Stimulated activated naive CD8-positive, alpha-beta T cell treated with anti-CD3 and anti-CD28 coated beads, Interleukin-15, amount 100 ng/mL, for 72 hours (primary cell): ENCODE measurements around the gene HEYL.

Experiments
- ATAC-seq: fragments of 150-1000 bp; cut with Tn5 transposase; 2 replicates; pipeline ENCODE4 v1.10.0; 2021; ENCODE audit warnings: mild to moderate bottlenecking, moderate library complexity
- DNase-seq, 2 donors: peaks; one replicate each; pipeline ENCODE4 v3.0.0; 2021 to 2022
- H3K27ac Mint-ChIP-seq, 2 donors: one replicate each; pipeline ENCODE4 v1.8.0; 2022; ENCODE audit warnings: mild to moderate bottlenecking in 2 of 2, mixed read lengths in 2 of 2, moderate library complexity in 2 of 2
- H3K27me3 Mint-ChIP-seq: one replicate; pipeline ENCODE4 v1.8.0; 2022; ENCODE audit warnings: mixed read lengths
- H3K4me1 Mint-ChIP-seq: one replicate; pipeline ENCODE4 v1.8.0; 2022; ENCODE audit warnings: mild to moderate bottlenecking, mixed read lengths
- H3K4me3 Mint-ChIP-seq, 2 donors: one replicate each; pipeline ENCODE4 v1.8.0; 2022; ENCODE audit warnings: mild to moderate bottlenecking in 2 of 2, mixed read lengths in 2 of 2, moderate library complexity in 1 of 2
- H3K9me3 Mint-ChIP-seq, 2 donors: one replicate each; pipeline ENCODE4 v1.8.0; 2022; ENCODE audit warnings: mixed read lengths in 2 of 2

The HEYL gene

DNA sequence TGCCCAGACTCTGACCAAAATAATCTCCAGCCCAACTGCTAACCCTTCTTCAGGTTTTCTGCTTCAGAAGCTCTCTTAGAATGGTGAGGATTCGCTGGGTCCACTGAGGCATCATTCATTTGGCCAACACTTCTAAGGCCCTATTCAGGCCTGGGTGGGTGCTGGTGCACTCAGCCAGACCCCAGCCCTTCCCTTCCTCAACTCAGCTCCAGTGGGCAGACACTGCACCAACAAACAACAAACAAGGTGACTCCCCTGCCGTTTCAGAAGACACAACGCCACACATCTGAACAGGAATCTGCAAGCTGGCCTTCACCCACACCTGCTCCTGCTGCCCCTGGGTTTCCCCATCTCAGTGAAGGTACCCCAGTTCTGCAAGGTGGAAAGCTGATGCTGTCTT lies 6.0 kb downstream of the HEYL start:
- Mint-ChIP-seq H3K4me3 (no peak overlapping the region), H3K27ac (no peak overlapping the region), H3K27me3 (peaks cover 72% of the 10 kb centered on the region), H3K4me1 (peaks cover 13% of the 10 kb centered on the region), H3K9me3 (no peaks in the 10 kb centered on the region)
- no peak for DNase-seq
- ATAC-seq = no peak

DNA sequence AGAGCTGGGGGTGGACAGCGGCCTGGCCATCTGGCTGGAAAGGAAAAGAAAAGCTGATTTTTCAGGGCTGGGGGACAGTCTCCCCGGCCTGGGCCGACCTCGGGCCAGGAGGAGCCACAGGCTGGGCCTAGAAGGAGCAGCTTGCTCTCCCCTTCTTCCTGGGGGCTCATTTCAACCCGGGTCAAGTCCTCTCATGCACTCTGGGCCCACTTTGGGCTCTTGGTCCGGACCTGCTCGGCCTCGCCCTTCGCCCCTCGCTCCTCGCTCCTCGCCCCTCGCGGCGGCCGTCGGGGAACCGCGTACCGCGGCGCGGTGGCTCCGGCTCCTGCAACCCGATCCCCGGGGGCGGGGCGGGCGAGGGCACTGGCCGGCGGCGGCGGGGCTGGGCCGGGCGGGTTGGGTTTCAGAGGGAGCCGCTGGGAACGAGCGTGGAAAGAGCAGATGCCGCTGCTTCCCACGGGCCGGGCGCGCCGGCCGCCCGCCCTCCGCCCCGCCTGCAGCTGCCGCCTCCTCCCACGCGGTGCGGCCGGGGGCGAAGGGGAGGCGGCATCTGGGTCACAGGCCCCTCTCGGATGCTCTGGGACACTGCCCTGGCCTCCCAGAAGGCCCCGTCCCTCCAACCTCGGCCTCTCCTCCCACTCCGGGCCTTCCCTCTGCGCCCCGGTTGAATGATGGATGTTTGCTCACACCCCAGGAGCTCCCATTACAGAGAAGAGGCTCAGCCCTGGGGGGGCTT lies 6.6 kb downstream of the HEYL start:
- H3K27me3 Mint-ChIP-seq = peaks cover 66% of the 10 kb centered on the region
- H3K27ac Mint-ChIP-seq = no peak overlapping the region
- DNase-seq = no peak
- H3K4me3 Mint-ChIP-seq = no peak overlapping the region
- peaks cover 13% of the 10 kb centered on the region for H3K4me1 Mint-ChIP-seq
- ATAC-seq = peak; percentile 35
- no peaks in the 10 kb centered on the region for H3K9me3 Mint-ChIP-seq

DNA sequence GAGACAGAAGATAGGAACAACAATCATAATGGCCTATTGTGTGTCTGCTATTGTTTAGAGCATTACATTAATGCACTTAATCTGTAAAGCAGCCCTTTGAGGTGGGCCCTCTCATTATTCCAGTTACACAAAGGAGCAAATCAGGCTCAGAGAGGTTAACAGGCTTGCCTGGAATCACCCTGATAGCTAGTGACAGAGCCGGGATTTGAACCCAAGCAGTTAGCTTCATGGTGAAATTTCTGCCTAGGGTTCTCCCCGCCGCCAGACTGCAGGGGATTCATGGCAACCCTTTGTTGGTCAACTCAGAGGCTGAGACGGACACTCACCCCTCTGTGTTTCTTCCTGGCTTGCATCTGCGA lies 7.1 kb downstream of the HEYL start:
- DNase-seq (no peak), ATAC-seq (no peak)
- Mint-ChIP-seq H3K27me3 (peaks cover 60% of the 10 kb centered on the region), H3K4me3 (no peak overlapping the region), H3K4me1 (peaks cover 13% of the 10 kb centered on the region), H3K9me3 (no peaks in the 10 kb centered on the region), H3K27ac (no peak overlapping the region)

DNA sequence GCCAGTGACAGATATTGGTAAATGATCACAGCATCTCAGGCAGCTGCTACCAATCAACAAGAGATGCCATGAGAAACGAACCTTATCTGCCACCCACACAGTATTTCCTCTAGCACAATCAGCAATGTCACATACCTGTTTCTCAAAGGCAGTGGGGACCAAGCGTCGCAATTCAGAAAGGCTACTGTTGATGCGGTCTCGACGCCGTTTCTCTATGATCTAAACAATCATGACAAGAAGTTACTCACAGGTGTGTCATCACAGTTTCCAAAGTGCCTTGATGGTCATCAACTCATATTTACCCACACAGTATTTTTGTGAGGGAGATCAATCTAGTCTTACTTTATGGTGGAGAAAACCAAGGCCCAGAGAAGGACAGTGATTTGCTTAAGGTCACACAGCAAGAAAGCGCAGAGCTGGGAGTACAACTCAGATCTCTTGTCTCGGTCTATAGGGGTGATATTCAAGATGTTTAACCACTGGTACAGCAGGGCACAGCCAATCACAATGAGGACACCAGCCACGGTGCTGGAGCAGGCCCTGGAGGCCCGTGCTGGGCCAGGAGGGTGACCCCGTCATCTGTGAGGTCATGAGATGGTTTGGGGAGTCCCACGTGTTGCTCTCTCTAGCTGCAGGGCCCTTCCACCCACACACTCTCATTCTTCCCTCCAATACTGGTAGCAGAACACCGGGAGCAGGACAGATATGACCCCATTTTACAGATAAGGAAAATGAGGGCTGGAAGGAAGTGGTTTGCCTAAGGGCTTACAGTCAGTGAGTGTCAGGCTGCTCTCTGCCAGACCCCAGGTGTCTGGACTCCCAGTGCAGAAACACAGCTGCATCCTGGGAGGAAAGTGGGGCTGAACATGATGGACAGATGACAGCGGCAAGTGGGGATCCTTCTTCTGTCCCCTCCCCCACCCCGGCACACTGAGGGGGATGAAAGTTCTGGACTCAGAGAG lies 7.8 kb downstream of the HEYL start:
- Mint-ChIP-seq H3K9me3 (no peaks in the 10 kb centered on the region), H3K27ac (peak overlapping the region in 1 of 2 donors; percentile 48), H3K27me3 (peaks cover 54% of the 10 kb centered on the region), H3K4me1 (peaks cover 13% of the 10 kb centered on the region), H3K4me3 (no peak overlapping the region)
- DNase-seq (no peak), ATAC-seq (peak; percentile 41)

DNA sequence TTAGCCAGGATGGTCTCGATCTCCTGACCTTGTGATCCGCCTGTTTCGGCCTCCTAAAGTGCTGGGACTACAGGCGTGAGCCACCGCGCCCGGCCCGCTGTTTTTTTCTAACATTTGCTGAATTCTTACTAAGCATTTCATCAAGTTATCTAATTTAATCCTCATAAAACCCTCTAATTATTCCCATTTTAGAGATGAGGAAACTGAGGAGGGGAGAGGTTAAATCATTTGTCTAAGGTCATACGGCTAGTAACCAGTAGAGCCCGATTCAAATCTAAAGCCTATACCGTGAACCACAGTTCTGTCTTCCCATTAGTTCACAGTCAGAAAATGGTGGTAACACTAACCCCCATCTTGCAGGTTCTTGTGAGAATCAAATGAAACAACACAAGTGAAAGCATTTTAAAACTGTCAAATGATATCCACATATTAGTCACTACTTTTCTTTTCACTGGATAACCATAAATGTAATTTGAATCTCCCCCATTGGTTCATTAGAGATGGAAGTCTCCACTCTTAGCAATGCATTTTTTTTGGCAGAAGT lies 10.6 kb downstream of the HEYL start:
- Mint-ChIP-seq H3K27ac (no peak overlapping the region), H3K9me3 (no peaks in the 10 kb centered on the region), H3K4me1 (peaks cover 13% of the 10 kb centered on the region), H3K27me3 (peaks cover 46% of the 10 kb centered on the region), H3K4me3 (no peak overlapping the region)
- DNase-seq (no peak), ATAC-seq (peak; percentile 47)

DNA sequence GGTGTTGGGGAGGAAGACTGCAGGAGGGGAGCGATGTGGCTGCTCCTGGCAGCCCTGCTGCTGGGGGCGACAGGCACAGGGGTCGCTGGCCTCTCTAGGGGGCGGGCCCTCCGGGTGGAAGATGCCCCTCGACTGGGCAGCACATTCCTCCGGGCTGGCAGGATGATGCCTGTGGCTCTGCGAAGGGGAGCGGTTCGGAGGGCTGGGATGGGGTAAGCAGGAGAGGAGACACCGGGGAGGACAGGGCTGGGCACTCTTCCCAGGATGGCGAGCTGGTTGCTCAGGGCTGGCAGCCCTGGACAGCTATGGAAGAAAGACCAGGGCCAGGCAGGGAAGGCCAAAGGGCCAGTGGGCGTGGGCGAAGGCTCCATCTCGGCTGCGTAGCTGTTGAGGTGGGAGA lies 12.8 kb downstream of the HEYL start:
- no peak for ATAC-seq
- DNase-seq = no peak
- Mint-ChIP-seq H3K27me3 (peaks cover 48% of the 10 kb centered on the region), H3K9me3 (no peaks in the 10 kb centered on the region), H3K4me3 (no peak overlapping the region), H3K27ac (no peak overlapping the region), H3K4me1 (peaks cover 8% of the 10 kb centered on the region)

DNA sequence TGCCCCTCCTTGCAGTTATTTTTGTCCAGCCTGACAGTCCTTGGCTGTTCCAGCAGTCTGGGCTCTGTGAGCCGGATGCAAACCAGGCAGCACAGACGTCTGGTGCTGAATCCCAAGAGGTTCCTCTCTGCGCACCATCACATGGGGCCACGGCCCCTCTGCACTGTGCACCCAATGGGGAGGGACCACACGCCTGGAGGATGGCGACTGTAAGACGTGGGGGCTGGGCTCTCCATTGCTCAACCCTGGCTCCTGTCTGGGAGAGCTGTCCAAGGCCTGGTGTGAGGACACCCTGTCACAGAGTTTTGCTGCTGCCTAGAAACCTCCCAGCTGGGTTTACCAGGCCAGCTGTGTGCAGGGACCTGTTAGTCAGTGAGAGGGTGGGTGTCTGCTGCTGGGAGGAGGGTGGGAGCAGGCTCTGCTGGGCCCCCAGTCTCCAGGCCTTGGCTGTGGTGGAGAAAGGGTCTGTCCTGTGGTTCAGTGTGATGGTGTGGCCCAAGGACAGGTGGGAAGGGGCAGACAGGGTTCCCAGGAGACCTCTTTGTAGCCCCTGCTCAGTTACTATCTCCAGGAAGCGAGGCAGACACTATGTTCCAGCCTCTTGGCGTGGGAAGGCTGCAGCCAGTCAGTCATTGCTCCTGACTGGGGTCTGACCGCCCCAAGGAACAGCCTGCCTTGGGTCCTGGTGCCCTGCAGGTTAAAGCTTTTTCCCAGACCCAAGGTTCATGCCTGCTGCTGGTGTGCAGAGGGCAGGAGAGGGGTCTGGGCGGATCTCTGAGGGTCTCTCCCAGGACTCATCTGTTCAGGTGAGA lies 13.8 kb downstream of the HEYL start:
- Mint-ChIP-seq H3K27me3 (peaks cover 41% of the 10 kb centered on the region), H3K4me3 (no peak overlapping the region), H3K27ac (no peak overlapping the region), H3K4me1 (no peaks in the 10 kb centered on the region), H3K9me3 (no peaks in the 10 kb centered on the region)
- DNase-seq (no peak), ATAC-seq (no peak)

DNA sequence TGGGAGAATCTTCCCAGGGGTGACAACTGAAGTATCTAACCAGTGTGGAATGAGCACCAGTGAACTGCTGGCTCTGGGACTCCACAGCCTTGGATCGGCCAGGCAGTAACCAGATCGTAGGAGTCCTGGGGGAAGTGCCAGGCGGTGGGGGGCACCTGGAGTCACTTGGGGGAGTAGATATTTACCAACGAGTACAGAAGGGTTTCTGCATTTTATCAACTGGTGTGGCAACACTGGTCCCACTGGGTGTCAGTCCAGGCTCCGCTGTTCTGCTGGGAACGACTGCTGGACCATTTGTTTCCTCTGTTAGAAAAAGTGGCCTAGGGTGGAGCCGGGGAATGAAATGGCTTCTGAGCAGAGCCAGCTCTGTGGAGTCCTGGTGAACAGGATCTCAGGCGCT lies 14.4 kb downstream of the HEYL start:
- no peaks in the 10 kb centered on the region for H3K9me3 Mint-ChIP-seq
- ATAC-seq (no peak), DNase-seq (no peak)
- H3K4me1 Mint-ChIP-seq = no peaks in the 10 kb centered on the region
- H3K27ac Mint-ChIP-seq = no peak overlapping the region
- no peak overlapping the region for H3K4me3 Mint-ChIP-seq
- peaks cover 34% of the 10 kb centered on the region for H3K27me3 Mint-ChIP-seq

DNA sequence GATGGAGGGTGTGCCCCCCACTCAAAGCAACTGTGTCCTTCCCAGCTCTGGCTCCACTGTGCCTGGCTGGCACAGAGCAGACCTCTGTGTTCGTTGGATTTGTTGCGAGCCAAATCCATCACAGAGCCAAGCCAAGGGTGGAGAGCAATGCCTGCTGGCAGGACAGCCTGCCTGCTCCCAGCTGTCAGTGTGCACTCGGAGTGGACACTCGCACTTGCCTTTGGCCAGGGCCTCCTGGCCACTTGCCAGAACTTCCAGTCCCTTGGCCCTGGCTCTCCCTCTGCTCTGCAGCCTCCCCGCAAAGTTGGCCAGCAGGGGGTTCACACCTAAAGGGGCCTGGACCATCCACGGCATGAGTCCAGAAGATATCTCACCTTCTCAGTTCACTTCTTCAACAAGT lies 16.4 kb downstream of the HEYL start:
- H3K4me1 Mint-ChIP-seq = no peaks in the 10 kb centered on the region
- no peak overlapping the region for H3K27ac Mint-ChIP-seq
- H3K27me3 Mint-ChIP-seq = peaks cover 29% of the 10 kb centered on the region
- ATAC-seq = no peak
- H3K4me3 Mint-ChIP-seq = no peak overlapping the region
- H3K9me3 Mint-ChIP-seq = no peaks in the 10 kb centered on the region
- no peak for DNase-seq

DNA sequence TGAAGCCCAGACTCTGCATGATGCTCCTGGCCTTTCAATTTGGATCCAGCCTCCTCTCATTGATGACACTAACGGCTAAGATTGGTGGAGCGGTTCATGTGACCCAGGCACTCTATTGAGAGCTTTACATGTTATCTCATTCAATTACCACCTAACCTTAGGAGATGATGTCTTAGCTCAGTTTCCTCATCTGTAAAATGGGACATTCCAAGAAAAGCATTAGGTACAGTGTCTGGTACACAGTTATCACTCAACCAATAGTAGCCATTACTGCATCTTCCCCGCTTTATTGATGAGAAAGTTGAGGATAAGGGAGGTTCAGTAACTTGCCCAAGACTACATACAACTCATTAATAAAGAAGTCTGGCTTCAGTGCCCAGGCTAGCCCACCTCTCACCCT lies 17.0 kb downstream of the HEYL start:
- DNase-seq (no peak), ATAC-seq (no peak)
- Mint-ChIP-seq H3K4me3 (no peak overlapping the region), H3K9me3 (no peaks in the 10 kb centered on the region), H3K4me1 (no peaks in the 10 kb centered on the region), H3K27me3 (peaks cover 34% of the 10 kb centered on the region), H3K27ac (no peak overlapping the region)

DNA sequence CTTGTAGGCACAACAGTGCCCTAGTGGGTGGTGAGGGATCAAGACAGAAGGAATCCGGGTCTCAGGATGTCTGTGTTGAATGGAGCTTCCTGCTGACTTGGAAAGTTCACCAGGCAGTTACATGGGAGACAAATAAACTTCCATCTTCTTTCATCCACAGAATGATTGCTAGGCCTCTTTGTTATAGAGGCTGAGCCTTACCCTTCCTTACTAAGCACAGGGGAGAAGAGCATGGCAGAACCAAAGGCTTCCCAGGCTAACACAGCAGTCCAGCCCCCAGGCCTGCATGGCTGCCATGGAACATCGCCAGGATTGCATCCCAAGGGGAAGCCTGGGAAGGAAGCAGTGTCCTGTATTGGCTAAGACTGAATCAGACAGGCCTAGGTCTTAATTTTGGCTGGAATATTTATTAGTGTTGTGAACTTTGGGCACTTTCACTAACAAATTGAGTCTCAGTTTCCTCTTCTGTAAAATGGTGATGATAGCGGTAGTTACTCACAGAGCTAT lies 18.7 kb downstream of the HEYL start:
- Mint-ChIP-seq H3K4me1 (no peaks in the 10 kb centered on the region), H3K27ac (no peak overlapping the region), H3K9me3 (no peaks in the 10 kb centered on the region), H3K4me3 (no peak overlapping the region), H3K27me3 (peaks cover 36% of the 10 kb centered on the region)
- ATAC-seq (no peak), DNase-seq (no peak)

DNA sequence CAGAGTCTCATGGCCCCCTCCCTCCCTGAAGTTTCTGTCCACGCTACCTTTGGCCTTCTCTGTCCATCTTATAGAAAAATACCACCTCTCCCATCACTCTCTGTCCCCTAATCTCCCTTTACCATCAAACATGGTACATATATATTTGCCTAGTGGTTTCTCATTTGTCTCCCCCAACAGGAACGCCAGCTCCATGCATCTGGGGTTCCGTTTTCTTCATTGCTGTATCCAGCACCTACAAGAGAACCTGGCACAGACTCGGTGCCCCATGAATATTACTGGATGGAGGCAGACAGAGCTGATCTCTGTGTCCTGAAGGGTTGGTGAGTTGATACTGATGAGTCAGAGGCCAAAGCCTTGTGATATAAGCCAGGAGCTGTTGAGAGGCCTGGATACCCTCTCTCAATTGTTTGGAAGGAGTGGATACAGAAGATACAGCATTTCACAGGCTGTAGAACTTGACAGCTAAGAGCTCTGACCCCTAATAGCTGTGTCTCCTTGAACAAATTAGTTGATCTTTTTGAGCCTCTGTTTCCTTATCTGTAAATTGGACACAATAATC lies 21.9 kb downstream of the HEYL start:
- H3K4me1 Mint-ChIP-seq = no peaks in the 10 kb centered on the region
- H3K4me3 Mint-ChIP-seq = no peak overlapping the region
- H3K27me3 Mint-ChIP-seq = peaks cover 15% of the 10 kb centered on the region
- DNase-seq (no peak), ATAC-seq (no peak)
- no peaks in the 10 kb centered on the region for H3K9me3 Mint-ChIP-seq
- H3K27ac Mint-ChIP-seq = no peak overlapping the region

DNA sequence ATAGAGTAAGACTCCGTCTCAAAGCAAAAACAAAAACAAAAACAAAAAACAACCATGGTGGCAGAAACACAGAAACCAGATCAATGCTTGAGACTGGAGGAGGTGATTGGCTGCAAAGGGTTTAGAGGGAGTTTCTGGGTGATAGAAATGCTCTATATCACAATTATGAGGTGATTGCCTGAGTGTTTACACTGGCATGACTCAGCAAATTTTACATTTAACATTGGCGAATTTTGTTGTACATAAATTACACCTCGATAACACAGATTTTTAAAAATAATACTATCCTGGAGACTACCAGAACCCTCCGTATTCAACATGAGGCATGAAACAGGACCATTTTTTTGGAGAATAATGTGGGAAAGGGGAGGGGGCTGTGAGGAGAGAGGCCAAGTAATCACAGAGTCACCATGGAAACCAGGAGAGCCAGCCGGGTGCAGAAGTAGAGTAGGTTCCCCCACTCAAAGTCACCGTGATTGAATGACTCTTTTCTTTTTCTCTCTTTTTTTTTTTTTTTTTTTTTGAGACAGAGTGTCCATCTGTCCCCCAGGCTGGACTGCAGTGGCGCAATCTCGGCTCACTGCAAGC lies 24.3 kb downstream of the HEYL start:
- DNase-seq (no peak), ATAC-seq (no peak)
- no peak overlapping the region for H3K27ac Mint-ChIP-seq
- no peaks in the 10 kb centered on the region for H3K4me1 Mint-ChIP-seq
- H3K27me3 Mint-ChIP-seq = peaks cover 15% of the 10 kb centered on the region
- no peaks in the 10 kb centered on the region for H3K9me3 Mint-ChIP-seq
- H3K4me3 Mint-ChIP-seq = no peak overlapping the region

DNA sequence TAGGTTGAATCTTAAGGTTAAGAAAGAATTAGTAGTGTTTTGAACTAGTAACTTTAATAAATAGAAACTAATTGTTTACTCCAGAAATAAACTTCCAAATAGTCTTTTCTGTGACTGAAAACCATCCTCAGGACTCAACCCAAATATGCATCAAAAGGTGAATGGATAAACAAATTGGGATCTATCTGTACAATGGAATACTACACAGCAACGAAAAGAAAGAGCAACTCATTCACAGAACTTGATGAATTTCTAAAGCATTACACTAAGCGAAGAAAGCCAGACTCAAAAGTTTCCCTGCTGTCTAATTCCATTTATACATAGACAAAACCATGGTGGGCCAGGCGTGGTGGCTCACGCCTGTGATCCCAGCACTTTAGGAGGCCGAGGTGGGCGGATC lies 25.0 kb downstream of the HEYL start:
- peaks cover 5% of the 10 kb centered on the region for H3K4me1 Mint-ChIP-seq

DNA sequence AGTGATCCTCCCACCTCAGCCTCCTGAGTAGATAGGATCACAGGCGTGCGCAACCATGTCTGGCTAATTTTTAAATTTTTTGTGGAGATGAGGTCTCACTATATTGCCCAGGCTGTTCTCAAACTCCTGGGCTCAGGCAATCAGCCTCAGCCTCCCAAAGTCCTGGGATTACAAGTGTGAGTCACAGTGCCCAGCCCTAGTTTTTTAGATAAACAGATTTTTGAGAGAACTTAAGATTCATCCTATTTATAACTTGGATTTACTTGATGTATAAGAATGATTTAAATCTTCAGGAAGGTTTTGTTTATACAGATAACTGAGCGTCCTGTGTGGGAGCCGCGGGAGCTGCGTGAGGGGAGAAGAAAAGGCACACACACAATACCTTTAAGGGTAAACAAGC lies 26.2 kb downstream of the HEYL start:
- Mint-ChIP-seq H3K27me3 (peaks cover 15% of the 10 kb centered on the region), H3K9me3 (no peaks in the 10 kb centered on the region), H3K4me3 (no peak overlapping the region)

More for the DNA sequence above, 25.0 kb downstream of the HEYL start:
- ATAC-seq (no peak), DNase-seq (no peak)
- Mint-ChIP-seq H3K4me3 (no peak overlapping the region), H3K9me3 (no peaks in the 10 kb centered on the region), H3K27me3 (peaks cover 15% of the 10 kb centered on the region), H3K27ac (no peak overlapping the region)

More for the DNA sequence above, 26.2 kb downstream of the HEYL start:
- Mint-ChIP-seq H3K27ac (no peak overlapping the region), H3K4me1 (peaks cover 8% of the 10 kb centered on the region)
- no peak for DNase-seq
- no peak for ATAC-seq
